Measurements from ENCODE around the gene LARP6.

DNA sequence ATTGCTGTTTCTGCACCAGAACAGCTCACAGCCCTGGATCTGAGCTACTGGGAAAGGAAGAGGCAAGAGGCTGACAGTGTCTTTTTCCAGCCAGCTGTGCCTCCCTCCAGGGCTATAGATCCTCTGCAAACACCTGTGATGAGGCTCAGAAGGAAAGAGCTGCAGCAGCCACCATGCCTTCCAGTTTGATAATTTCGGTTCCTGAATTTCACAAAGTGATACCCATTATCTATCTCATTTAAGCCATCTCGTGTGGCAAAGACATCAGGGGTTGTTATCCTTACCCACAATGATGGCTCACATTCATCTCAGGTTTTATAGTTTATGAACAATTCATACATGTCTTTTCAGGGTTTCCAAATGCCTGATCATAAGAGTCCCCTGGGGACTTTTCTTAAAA is 1.8 kb upstream of the LARP6 start:
- TF ChIP-seq, protein P1, sequence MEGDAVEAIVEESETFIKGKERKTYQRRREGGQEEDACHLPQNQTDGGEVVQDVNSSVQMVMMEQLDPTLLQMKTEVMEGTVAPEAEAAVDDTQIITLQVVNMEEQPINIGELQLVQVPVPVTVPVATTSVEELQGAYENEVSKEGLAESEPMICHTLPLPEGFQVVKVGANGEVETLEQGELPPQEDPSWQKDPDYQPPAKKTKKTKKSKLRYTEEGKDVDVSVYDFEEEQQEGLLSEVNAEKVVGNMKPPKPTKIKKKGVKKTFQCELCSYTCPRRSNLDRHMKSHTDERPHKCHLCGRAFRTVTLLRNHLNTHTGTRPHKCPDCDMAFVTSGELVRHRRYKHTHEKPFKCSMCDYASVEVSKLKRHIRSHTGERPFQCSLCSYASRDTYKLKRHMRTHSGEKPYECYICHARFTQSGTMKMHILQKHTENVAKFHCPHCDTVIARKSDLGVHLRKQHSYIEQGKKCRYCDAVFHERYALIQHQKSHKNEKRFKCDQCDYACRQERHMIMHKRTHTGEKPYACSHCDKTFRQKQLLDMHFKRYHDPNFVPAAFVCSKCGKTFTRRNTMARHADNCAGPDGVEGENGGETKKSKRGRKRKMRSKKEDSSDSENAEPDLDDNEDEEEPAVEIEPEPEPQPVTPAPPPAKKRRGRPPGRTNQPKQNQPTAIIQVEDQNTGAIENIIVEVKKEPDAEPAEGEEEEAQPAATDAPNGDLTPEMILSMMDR (IDR thresholded peaks at IDR 0.05) = no peak
- no peak for TF ChIP-seq POLR2A (IDR thresholded peaks at IDR 0.05)
